Activated B cell treated with CpG ODN at 0.5 μM for 24 hours (primary cell): Measurements from ENCODE around the gene KCND2. TPM values are rescaled to one million over a fixed set of nuclear protein-coding genes. Genes with fewer than 3 reads are reported as not detected.

ENCODE experiments used
- ATAC-seq: fragments of 200-7000 bp; cut with Tn5 transposase; one replicate; pipeline ENCODE4 v1.10.0; 2021; ENCODE audit warnings: low read depth, mild to moderate bottlenecking, moderate library complexity
- CTCF ChIA-PET: fragments of 350-600 bp; sonication (Branson Sonifier 250); formaldehyde crosslinking; loops from one replicate; lab custom pipeline; 2021; ENCODE audit warnings: antibody characterized with exemption; lab: Charles Lee
- POLR2A ChIA-PET: fragments of 350-600 bp; sonication (Branson Sonifier 250); formaldehyde crosslinking; loops from one replicate; lab custom pipeline; 2021; ENCODE audit warnings: antibody characterized with exemption; lab: Charles Lee
- DNase-seq: peaks from one replicate; pipeline ENCODE4 v3.0.0; 2022
- H3K27ac Mint-ChIP-seq: one replicate; pipeline ENCODE4 v1.8.0; 2020; ENCODE audit warnings: mixed read lengths
- H3K27me3 Mint-ChIP-seq: one replicate; pipeline ENCODE4 v1.8.0; 2021; ENCODE audit warnings: mixed read lengths
- H3K36me3 Mint-ChIP-seq: one replicate; pipeline ENCODE4 v1.8.0; 2021; ENCODE audit warnings: low read depth, mixed read lengths
- H3K4me1 Mint-ChIP-seq: one replicate; pipeline ENCODE4 v1.8.0; 2021; ENCODE audit warnings: mixed read lengths
- H3K4me3 Mint-ChIP-seq: one replicate; pipeline ENCODE4 v1.8.0; 2020; ENCODE audit warnings: mild to moderate bottlenecking, mixed read lengths
- H3K9me3 Mint-ChIP-seq: one replicate; pipeline ENCODE4 v1.8.0; 2020; ENCODE audit warnings: mixed read lengths
- CTCF ChIP-seq: fragments of 200-600 bp; IDR thresholded peaks from one replicate; pipeline ENCODE4 v1.8.0; 2022; ENCODE audit warnings: antibody characterized with exemption, mild to moderate bottlenecking
- intact Hi-C: fragments of 100-400 bp; cut with micrococcal nuclease; formaldehyde crosslinking; loops from one replicate; pipeline ENCODE4 v1.15.1; 2024
- total RNA-seq: library from RNA; stranded (reverse); gene quantifications from 2 replicates; pipeline ENCODE4 v1.2.3, GENCODE V29; 2022

KCND2 gene
- total RNA-seq, 1 donor from 2014 or later, result not detected

- TF ChIP-seq CTCF, result no peak
- POLR2A ChIA-PET, result no interaction called here
- H3K27me3 Mint-ChIP-seq, result no peaks in the 10 kb centered on the region
- no peaks in the 10 kb centered on the region for H3K4me1 Mint-ChIP-seq
- DNase-seq (no peak), ATAC-seq (no peak)
- intact Hi-C loops, result loop anchor here (5.0 kb wide), 1 partner anchor 788 kb away; no protein-coding TSS in a partner anchor
- no peaks in the 10 kb centered on the region for H3K36me3 Mint-ChIP-seq
- no peaks in the 10 kb centered on the region for H3K9me3 Mint-ChIP-seq
- no peak overlapping the region for H3K4me3 Mint-ChIP-seq
- CTCF ChIA-PET, result no interaction called here
- no peak overlapping the region for H3K27ac Mint-ChIP-seq
Observed at GRCh38 chr7:120724955-120725354, 452.0 kb downstream of the KCND2 start.

DNA sequence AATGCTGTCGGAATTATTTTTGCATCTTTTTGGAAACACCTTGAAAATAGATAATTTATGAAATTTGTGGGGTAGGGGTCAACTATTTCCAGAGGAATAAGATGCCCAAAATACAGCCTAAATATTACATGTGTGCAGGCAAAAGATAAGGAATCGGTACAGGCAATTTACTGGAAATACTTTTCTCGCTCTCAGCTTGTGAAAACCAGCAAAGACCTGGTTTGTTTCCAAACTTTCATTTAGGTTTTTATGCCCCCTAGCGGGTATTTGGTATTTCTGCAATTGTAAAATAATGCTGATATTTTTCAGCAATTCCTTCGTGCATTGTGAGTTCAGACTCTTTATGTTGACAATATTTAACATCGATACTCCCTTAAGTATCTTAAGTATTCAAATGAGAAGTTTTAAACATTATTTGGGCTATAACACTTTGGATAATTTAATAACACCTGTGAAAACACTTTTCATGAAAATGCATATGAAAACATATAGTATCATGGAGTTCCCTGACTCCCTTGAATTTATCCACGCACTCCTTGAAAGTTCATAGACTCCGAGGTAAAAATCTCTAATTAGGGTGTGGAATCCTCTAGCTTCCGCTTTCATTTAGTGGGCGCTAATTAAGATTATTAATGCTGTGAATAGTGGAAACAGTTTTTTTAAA is 452.5 kb downstream of the KCND2 start:
- CTCF ChIA-PET, result no interaction called here

DNA sequence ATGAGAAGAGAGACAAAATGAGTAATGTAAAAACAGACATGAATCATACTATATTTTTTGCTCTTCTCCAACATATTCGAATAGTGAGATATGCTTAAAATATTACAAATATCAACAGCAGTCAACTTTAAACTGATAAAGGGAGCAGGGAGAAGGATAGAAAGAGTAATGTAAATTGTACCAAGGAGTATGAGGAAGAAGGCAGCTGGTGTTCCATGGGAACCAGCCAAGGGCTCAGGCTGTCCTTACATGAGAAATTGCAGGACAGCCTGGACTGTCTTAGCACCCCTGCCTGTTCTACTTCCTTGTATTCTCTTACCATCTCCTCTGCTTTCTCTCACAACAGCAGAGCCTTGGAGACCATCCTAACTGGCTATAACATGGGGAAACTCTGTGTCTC is 456.3 kb downstream of the KCND2 start:
- Mint-ChIP-seq H3K27me3 (no peaks in the 10 kb centered on the region), H3K36me3 (no peaks in the 10 kb centered on the region), H3K9me3 (no peaks in the 10 kb centered on the region), H3K4me3 (no peak overlapping the region), H3K4me1 (no peaks in the 10 kb centered on the region), H3K27ac (no peak overlapping the region)
- intact Hi-C loops, result no loop called here
- ChIA-PET POLR2A (no interaction called here), CTCF (interaction anchor here (1.4 kb wide), 1 partner anchor 63 kb away, joined by 3 read pairs; no protein-coding TSS in a partner anchor)
- DNase-seq (no peak), ATAC-seq (no peak)
- no peak for TF ChIP-seq CTCF

More for the DNA sequence above, 452.5 kb downstream of the KCND2 start:
- intact Hi-C loops, result no loop called here
- POLR2A ChIA-PET, result no interaction called here
- H3K27me3 Mint-ChIP-seq, result no peaks in the 10 kb centered on the region
- no peaks in the 10 kb centered on the region for H3K9me3 Mint-ChIP-seq
- H3K27ac Mint-ChIP-seq, result no peak overlapping the region
- H3K36me3 Mint-ChIP-seq, result no peaks in the 10 kb centered on the region
- TF ChIP-seq CTCF, result no peak
- ATAC-seq, result no peak
- no peak overlapping the region for H3K4me3 Mint-ChIP-seq
- no peaks in the 10 kb centered on the region for H3K4me1 Mint-ChIP-seq
- no peak for DNase-seq

GRCh38 chr7:120731271-120731670 is 458.3 kb downstream of the KCND2 start:
- H3K4me1 Mint-ChIP-seq, result no peaks in the 10 kb centered on the region
- intact Hi-C loops, result no loop called here
- no peak overlapping the region for H3K27ac Mint-ChIP-seq
- CTCF ChIA-PET, result no interaction called here
- no peaks in the 10 kb centered on the region for H3K9me3 Mint-ChIP-seq
- H3K4me3 Mint-ChIP-seq, result no peak overlapping the region
- H3K27me3 Mint-ChIP-seq, result no peaks in the 10 kb centered on the region
- no peak for TF ChIP-seq CTCF
- POLR2A ChIA-PET, result no interaction called here
- ATAC-seq (no peak), DNase-seq (no peak)
- no peaks in the 10 kb centered on the region for H3K36me3 Mint-ChIP-seq

- intact Hi-C loops, result no loop called here
- ATAC-seq, result no peak
- no peak for TF ChIP-seq CTCF
- H3K36me3 Mint-ChIP-seq, result no peaks in the 10 kb centered on the region
- H3K27me3 Mint-ChIP-seq, result no peaks in the 10 kb centered on the region
- H3K4me1 Mint-ChIP-seq, result no peaks in the 10 kb centered on the region
- H3K27ac Mint-ChIP-seq, result no peak overlapping the region
- CTCF ChIA-PET, result no interaction called here
- POLR2A ChIA-PET, result no interaction called here
- H3K9me3 Mint-ChIP-seq, result no peaks in the 10 kb centered on the region
- H3K4me3 Mint-ChIP-seq, result no peak overlapping the region
- no peak for DNase-seq
Observed at GRCh38 chr7:120732256-120732655, 459.3 kb downstream of the KCND2 start.
